ENCODE results near the gene STK38. TPM values are rescaled to one million over a fixed set of nuclear protein-coding genes. Genes with fewer than 3 reads are reported as not detected.
A peak's percentile ranks its signal among the peaks of the same experiment; 100 is the strongest.

The STK38 gene
- total RNA-seq, 1 experiment from 2014 or later, result 53.3 TPM

DNA sequence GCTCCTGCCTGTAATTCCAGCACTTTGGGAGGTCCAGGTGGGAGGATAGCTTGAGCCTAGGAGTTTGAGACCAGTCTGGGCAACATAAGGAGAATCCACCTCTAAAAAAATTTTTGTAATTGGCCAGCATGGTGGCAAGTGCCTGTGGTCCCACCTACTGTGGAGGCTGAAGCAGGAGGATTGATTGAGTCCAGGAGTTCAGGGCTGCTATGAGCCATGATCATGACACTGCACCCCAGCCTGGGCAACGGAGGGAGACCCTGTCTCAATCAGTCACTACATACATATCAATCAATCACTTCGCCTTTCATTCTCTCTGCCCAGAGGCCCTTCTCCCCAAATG, 1.1 kb upstream of the STK38 start:
- DNase-seq, result no peak
- Histone ChIP-seq H3K4me2 (no peak overlapping the region), H3K9me3 (ENCODE audit: insufficient read depth, low read depth) (no peaks in the 10 kb centered on the region), H3K4me3 (no peak overlapping the region), H3K36me3 (ENCODE audit: low read depth) (peaks cover 3% of the 10 kb centered on the region; the same call in 1 of the 2 replicates), H2AFZ (no peak overlapping the region), H3K27me3 (ENCODE audit: insufficient read depth, low read depth) (no peaks in the 10 kb centered on the region), H3K79me2 (ENCODE audit: low read depth) (peaks cover 38% of the 10 kb centered on the region), H3F3A (ENCODE audit: insufficient read depth, low read depth) (no peaks in the 10 kb centered on the region; the same call in 1 of the 2 replicates), H3K4me1 (replicated peaks; ENCODE audit: insufficient read depth) (peaks cover 31% of the 10 kb centered on the region), H3K9me2 (ENCODE audit: insufficient read depth) (no peaks in the 10 kb centered on the region), H3K27ac (no peak overlapping the region), H4K20me1 (ENCODE audit: insufficient read depth) (0 out of 2 replicates have a peak, but pooled peaks cover 7% of the 10 kb centered on the region)
- POLR2A ChIA-PET (ENCODE audit: unreplicated experiment), result interaction anchor here (0.6 kb wide), 1 partner anchor 107 kb away, joined by 4 read pairs; no protein-coding TSS in a partner anchor
- CTCF ChIA-PET, result interaction anchor here (0.6 kb wide), 1 partner anchor 25 kb away, joined by 3 read pairs; no protein-coding TSS in a partner anchor
- TF ChIP-seq EZH2 (IDR thresholded peaks at IDR 0.05; ENCODE audit: low read depth), result no peak
- TF ChIP-seq, protein P1, sequence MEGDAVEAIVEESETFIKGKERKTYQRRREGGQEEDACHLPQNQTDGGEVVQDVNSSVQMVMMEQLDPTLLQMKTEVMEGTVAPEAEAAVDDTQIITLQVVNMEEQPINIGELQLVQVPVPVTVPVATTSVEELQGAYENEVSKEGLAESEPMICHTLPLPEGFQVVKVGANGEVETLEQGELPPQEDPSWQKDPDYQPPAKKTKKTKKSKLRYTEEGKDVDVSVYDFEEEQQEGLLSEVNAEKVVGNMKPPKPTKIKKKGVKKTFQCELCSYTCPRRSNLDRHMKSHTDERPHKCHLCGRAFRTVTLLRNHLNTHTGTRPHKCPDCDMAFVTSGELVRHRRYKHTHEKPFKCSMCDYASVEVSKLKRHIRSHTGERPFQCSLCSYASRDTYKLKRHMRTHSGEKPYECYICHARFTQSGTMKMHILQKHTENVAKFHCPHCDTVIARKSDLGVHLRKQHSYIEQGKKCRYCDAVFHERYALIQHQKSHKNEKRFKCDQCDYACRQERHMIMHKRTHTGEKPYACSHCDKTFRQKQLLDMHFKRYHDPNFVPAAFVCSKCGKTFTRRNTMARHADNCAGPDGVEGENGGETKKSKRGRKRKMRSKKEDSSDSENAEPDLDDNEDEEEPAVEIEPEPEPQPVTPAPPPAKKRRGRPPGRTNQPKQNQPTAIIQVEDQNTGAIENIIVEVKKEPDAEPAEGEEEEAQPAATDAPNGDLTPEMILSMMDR (conservative IDR thresholded peaks at IDR 0.05), result no peak
- no TSS peak for BruUV-seq (replicated peaks)
- intact Hi-C loops (cut with micrococcal nuclease; ENCODE audit: unreplicated experiment), result no loop called here

DNA sequence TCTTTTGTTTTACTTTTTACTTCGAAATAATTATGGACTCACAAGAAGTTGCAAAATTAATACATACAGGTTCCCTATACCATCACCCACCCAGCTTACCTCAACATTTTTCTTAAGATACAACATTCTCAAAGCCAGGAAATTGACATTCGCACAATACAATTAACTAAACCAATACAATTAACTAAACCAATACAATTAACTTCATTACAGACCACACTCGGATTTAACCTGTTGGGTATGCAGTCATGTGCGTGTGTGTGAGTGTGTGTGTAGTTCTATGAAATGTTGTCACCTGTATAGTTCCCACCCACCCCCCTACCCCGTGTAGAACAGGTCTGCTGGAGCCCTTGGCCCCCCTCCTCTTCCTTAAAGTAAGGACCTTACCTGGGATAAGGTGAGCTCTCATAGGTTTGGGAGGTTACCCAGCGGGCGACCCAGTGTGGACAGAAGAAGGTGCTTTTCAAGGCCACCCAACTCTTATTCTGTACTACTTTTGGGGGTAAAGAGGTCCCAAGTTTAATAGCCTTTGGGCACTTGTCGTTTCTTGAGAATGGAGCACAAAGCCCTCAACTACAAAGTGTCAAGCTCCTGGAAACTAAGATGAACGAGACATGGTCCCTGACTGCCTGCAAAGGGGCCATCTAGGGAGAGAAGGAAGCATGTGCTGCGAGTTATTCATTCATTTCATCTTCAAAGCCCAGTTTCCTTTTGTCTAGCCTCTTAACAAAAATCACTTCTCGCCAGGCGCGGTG, 544 bp upstream of the STK38 start:
- no peaks in the 10 kb centered on the region for H3K9me2 ChIP-seq (ENCODE audit: insufficient read depth)
- H3K4me2 ChIP-seq, result peak overlapping the region; percentile 94
- no peaks in the 10 kb centered on the region for H3K9me3 ChIP-seq (ENCODE audit: insufficient read depth, low read depth)
- no peaks in the 10 kb centered on the region for H3K27me3 ChIP-seq (ENCODE audit: insufficient read depth, low read depth)
- peaks cover 3% of the 10 kb centered on the region; the same call in 1 of the 2 replicates for H3K36me3 ChIP-seq (ENCODE audit: low read depth)
- ChIA-PET POLR2A (ENCODE audit: unreplicated experiment) (interaction anchor here (0.6 kb wide), 1 partner anchor 106 kb away, joined by 4 read pairs; no protein-coding TSS in a partner anchor), CTCF (no interaction called here)
- no peaks in the 10 kb centered on the region; the same call in 1 of the 2 replicates for H3F3A ChIP-seq (ENCODE audit: insufficient read depth, low read depth)
- peaks cover 44% of the 10 kb centered on the region for H3K79me2 ChIP-seq (ENCODE audit: low read depth)
- H2AFZ ChIP-seq, result no peak overlapping the region
- no peak for TF ChIP-seq EZH2 (IDR thresholded peaks at IDR 0.05; ENCODE audit: low read depth)
- TF ChIP-seq, protein P1 (conservative IDR thresholded peaks at IDR 0.05), result no peak
- peaks cover 31% of the 10 kb centered on the region for H3K4me1 ChIP-seq (replicated peaks; ENCODE audit: insufficient read depth)
- intact Hi-C loops (cut with micrococcal nuclease; ENCODE audit: unreplicated experiment), result loop anchor here (1.0 kb wide), 2 partner anchors 31 to 45 kb away; no protein-coding TSS in a partner anchor
- H3K4me3 ChIP-seq, result peak overlapping the region; percentile 92; the same call in 1 of the 2 replicates
- H3K27ac ChIP-seq, result no peak overlapping the region
- DNase-seq, result no peak
- BruUV-seq (replicated peaks), result TSS peak; percentile 65
- 0 out of 2 replicates have a peak, but pooled peaks cover 7% of the 10 kb centered on the region for H4K20me1 ChIP-seq (ENCODE audit: insufficient read depth)

DNA sequence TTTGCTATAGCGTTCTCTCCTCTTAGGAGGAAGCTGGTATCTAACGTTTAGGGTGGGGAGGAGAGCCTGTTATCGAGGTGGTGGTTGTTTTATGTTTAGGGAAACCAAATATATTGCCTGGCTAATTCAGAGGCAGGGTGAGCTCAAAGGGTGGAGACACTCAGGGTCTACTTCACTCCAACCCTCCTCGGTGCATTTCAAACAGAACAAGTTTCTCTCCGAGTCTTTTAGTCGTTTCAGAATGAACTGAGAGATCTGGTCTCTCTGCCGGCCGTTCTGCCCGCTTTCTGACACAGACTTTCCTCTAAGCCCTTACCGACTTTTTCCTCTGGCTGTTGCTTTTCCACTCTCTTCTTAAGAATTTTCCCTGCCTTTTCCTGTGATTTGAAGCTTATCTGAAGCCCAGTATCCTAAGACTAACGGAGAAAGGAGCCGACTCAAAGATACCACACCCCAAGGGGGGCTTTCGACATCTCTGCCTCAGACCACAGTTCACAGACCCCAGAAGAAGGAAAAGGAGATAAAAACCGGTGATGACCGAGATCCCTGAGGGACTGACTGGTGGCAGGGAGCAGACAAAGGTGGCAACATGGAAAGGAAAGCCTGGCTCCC, 865 bp downstream of the STK38 start:
- Histone ChIP-seq H3K4me2 (peak overlapping the region; percentile 94), H4K20me1 (ENCODE audit: insufficient read depth) (peaks cover 8% of the 10 kb centered on the region; the same call in 1 of the 2 replicates), H3K27ac (peak overlapping the region; percentile 51), H3F3A (ENCODE audit: insufficient read depth, low read depth) (no peaks in the 10 kb centered on the region; the same call in 1 of the 2 replicates), H3K79me2 (ENCODE audit: low read depth) (peaks cover 58% of the 10 kb centered on the region), H3K9me3 (ENCODE audit: insufficient read depth, low read depth) (no peaks in the 10 kb centered on the region), H3K27me3 (ENCODE audit: insufficient read depth, low read depth) (no peaks in the 10 kb centered on the region), H3K36me3 (ENCODE audit: low read depth) (peaks cover 5% of the 10 kb centered on the region), H3K9me2 (ENCODE audit: insufficient read depth) (no peaks in the 10 kb centered on the region), H3K4me1 (replicated peaks; ENCODE audit: insufficient read depth) (peaks cover 37% of the 10 kb centered on the region), H2AFZ (peak overlapping the region; percentile 89), H3K4me3 (peak overlapping the region; percentile 92)
- BruUV-seq (replicated peaks), result TSS peak; percentile 72
- intact Hi-C loops (cut with micrococcal nuclease; ENCODE audit: unreplicated experiment), result no loop called here
- DNase-seq, result no peak
- CTCF ChIA-PET, result no interaction called here
- TF ChIP-seq EZH2 (IDR thresholded peaks at IDR 0.05; ENCODE audit: low read depth), result no peak
- TF ChIP-seq, protein P1 (conservative IDR thresholded peaks at IDR 0.05), result no peak
- POLR2A ChIA-PET (ENCODE audit: unreplicated experiment), result interaction anchor here (0.8 to 1.0 kb wide), 2 partner anchors 31 to 33 kb away, joined by 4 to 12 read pairs; no protein-coding TSS in a partner anchor
